ENCODE measurements around the gene LENG8. TPM values are rescaled to one million over a fixed set of nuclear protein-coding genes. Genes with fewer than 3 reads are reported as not detected.

Gene LENG8
- total RNA-seq, 1 experiment from 2014 or later: 55.5 TPM

- Histone ChIP-seq H3K27me3 (ENCODE audit: low read length) (no peaks in the 10 kb centered on the region), H3K9ac (ENCODE audit: low read length) (no peak overlapping the region), H3K9me2 (replicated peaks; ENCODE audit: low read length) (no peaks in the 10 kb centered on the region), H3K9me3 (ENCODE audit: low read length) (no peaks in the 10 kb centered on the region), H3K4me1 (ENCODE audit: insufficient read depth, low read length) (peaks cover 27% of the 10 kb centered on the region), H3F3A (ENCODE audit: low read length, unreplicated experiment) (no peaks in the 10 kb centered on the region), H3K36me3 (ENCODE audit: low read depth, low read length) (peaks cover 52% of the 10 kb centered on the region), H3K4me2 (ENCODE audit: low read length) (peak overlapping the region; percentile 95), H3K79me2 (ENCODE audit: low read length) (peaks cover 82% of the 10 kb centered on the region), H3K4me3 (ENCODE audit: low read length) (peak overlapping the region; percentile 84), H4K20me1 (ENCODE audit: low read length) (peaks cover 51% of the 10 kb centered on the region), H2AFZ (ENCODE audit: low read length) (no peak overlapping the region), H3K27ac (ENCODE audit: low read length) (no peak overlapping the region)
- DNase-seq (peak; percentile 21), ATAC-seq (no peak)
- POLR2A ChIA-PET (ENCODE audit: unreplicated experiment): no interaction called here
- CTCF ChIA-PET: no interaction called here
- BruUV-seq (replicated peaks): no TSS peak
- TF ChIP-seq EZH2 (IDR thresholded peaks at IDR 0.05; ENCODE audit: low read length, unreplicated experiment): no peak
- no peak for TF ChIP-seq EZH2phosphoT487 (IDR thresholded peaks at IDR 0.05; ENCODE audit: borderline replicate concordance, low read length)
- TF ChIP-seq CTCF (conservative IDR thresholded peaks at IDR 0.05; ENCODE audit: low read depth, low read length): no peak
- intact Hi-C loops (cut with micrococcal nuclease): no loop called here
Measured at GRCh38 chr19:54451331-54451871, 2.4 kb downstream of the LENG8 start.

GRCh38 chr19:54451997-54452396 lies 3.0 kb downstream of the LENG8 start:
- ATAC-seq (no peak), DNase-seq (no peak)
- intact Hi-C loops (cut with micrococcal nuclease): no loop called here
- Histone ChIP-seq H3F3A (ENCODE audit: low read length, unreplicated experiment) (no peaks in the 10 kb centered on the region), H3K9me3 (ENCODE audit: low read length) (no peaks in the 10 kb centered on the region), H3K4me3 (ENCODE audit: low read length) (0 out of 2 replicates have a peak overlapping the region, but pooled peaks have one; percentile 84), H4K20me1 (ENCODE audit: low read length) (peaks cover 55% of the 10 kb centered on the region), H3K9me2 (replicated peaks; ENCODE audit: low read length) (no peaks in the 10 kb centered on the region), H3K4me2 (ENCODE audit: low read length) (no peak overlapping the region), H3K4me1 (ENCODE audit: insufficient read depth, low read length) (peaks cover 24% of the 10 kb centered on the region), H3K27me3 (ENCODE audit: low read length) (no peaks in the 10 kb centered on the region), H2AFZ (ENCODE audit: low read length) (no peak overlapping the region), H3K79me2 (ENCODE audit: low read length) (peaks cover 83% of the 10 kb centered on the region), H3K27ac (ENCODE audit: low read length) (no peak overlapping the region), H3K36me3 (ENCODE audit: low read depth, low read length) (peaks cover 56% of the 10 kb centered on the region), H3K9ac (ENCODE audit: low read length) (no peak overlapping the region)
- TF ChIP-seq CTCF (conservative IDR thresholded peaks at IDR 0.05; ENCODE audit: low read depth, low read length) (no peak), EZH2 (IDR thresholded peaks at IDR 0.05; ENCODE audit: low read length, unreplicated experiment) (no peak), EZH2phosphoT487 (IDR thresholded peaks at IDR 0.05; ENCODE audit: borderline replicate concordance, low read length) (no peak)
- CTCF ChIA-PET: no interaction called here
- BruUV-seq (replicated peaks): no TSS peak
- POLR2A ChIA-PET (ENCODE audit: unreplicated experiment): no interaction called here

GRCh38 chr19:54452626-54453025 lies 3.6 kb downstream of the LENG8 start:
- Histone ChIP-seq H3K4me1 (ENCODE audit: insufficient read depth, low read length) (peaks cover 19% of the 10 kb centered on the region), H3F3A (ENCODE audit: low read length, unreplicated experiment) (no peaks in the 10 kb centered on the region), H3K36me3 (ENCODE audit: low read depth, low read length) (peaks cover 58% of the 10 kb centered on the region), H3K4me2 (ENCODE audit: low read length) (no peak overlapping the region), H3K27me3 (ENCODE audit: low read length) (no peaks in the 10 kb centered on the region), H3K9me3 (ENCODE audit: low read length) (no peaks in the 10 kb centered on the region), H3K27ac (ENCODE audit: low read length) (no peak overlapping the region), H4K20me1 (ENCODE audit: low read length) (peaks cover 52% of the 10 kb centered on the region), H3K9ac (ENCODE audit: low read length) (no peak overlapping the region), H3K79me2 (ENCODE audit: low read length) (peaks cover 83% of the 10 kb centered on the region), H3K9me2 (replicated peaks; ENCODE audit: low read length) (no peaks in the 10 kb centered on the region), H2AFZ (ENCODE audit: low read length) (no peak overlapping the region), H3K4me3 (ENCODE audit: low read length) (no peak overlapping the region)
- BruUV-seq (replicated peaks): no TSS peak
- ATAC-seq (no peak), DNase-seq (no peak)
- intact Hi-C loops (cut with micrococcal nuclease): no loop called here
- ChIA-PET CTCF (no interaction called here), POLR2A (ENCODE audit: unreplicated experiment) (no interaction called here)
- TF ChIP-seq EZH2 (IDR thresholded peaks at IDR 0.05; ENCODE audit: low read length, unreplicated experiment): no peak
- no peak for TF ChIP-seq EZH2phosphoT487 (IDR thresholded peaks at IDR 0.05; ENCODE audit: borderline replicate concordance, low read length)
- TF ChIP-seq CTCF (conservative IDR thresholded peaks at IDR 0.05; ENCODE audit: low read depth, low read length): no peak

Data from PC-3 (cell line).